Astrocyte of the spinal cord (primary cell): Measurements from ENCODE around the gene RHOB.
"Not testable (repeated sequence)": the region's sequence is repeated elsewhere in the genome, so short reads cannot be mapped to it uniquely, and the experiment has no call there.

Experiments used
- DNase-seq: peaks from one replicate; pipeline ENCODE4 v3.0.0; 2011; ENCODE audit warnings: low read depth, low spot score
- H3K4me3 ChIP-seq: 2 replicates; pipeline ENCODE4 v1.5.1; 2011; ENCODE audit warnings: low read depth, mild to moderate bottlenecking, low read length, moderate library complexity
- in situ Hi-C: cut with HindIII; loops from 2 replicates; pipeline ENCODE4 v1.10.0; 2017; ENCODE audit warnings: low sequenced_read_pairs
- TF ChIP-seq, protein P1 (sequence below): IDR thresholded peaks from 2 replicates; pipeline ENCODE4 v1.5.1; 2012; ENCODE audit warnings: low read depth, mild to moderate bottlenecking, low read length, inconsistent platforms

Gene RHOB

DNA sequence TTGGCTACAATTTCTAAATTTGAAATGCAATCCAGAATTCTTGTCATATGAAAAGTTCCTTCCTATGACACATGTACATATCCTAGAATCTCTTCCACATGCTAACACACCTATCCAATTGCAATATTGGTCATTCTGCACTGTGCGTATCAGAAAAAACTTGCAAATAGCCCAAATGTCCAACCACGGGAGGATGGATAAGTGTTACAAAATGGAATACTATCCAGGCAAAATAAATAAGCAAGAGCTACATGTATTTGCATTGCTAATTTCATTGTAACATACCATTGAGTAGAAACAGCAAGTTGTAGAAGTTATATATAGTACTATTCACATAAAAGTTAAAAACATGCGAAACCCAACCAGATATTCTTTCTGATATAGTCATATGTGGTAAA, 15.6 kb upstream of the RHOB start:
- in situ Hi-C loops: no loop called here
- H3K4me3 ChIP-seq: no peak overlapping the region
- TF ChIP-seq, protein P1, sequence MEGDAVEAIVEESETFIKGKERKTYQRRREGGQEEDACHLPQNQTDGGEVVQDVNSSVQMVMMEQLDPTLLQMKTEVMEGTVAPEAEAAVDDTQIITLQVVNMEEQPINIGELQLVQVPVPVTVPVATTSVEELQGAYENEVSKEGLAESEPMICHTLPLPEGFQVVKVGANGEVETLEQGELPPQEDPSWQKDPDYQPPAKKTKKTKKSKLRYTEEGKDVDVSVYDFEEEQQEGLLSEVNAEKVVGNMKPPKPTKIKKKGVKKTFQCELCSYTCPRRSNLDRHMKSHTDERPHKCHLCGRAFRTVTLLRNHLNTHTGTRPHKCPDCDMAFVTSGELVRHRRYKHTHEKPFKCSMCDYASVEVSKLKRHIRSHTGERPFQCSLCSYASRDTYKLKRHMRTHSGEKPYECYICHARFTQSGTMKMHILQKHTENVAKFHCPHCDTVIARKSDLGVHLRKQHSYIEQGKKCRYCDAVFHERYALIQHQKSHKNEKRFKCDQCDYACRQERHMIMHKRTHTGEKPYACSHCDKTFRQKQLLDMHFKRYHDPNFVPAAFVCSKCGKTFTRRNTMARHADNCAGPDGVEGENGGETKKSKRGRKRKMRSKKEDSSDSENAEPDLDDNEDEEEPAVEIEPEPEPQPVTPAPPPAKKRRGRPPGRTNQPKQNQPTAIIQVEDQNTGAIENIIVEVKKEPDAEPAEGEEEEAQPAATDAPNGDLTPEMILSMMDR: no peak
- no peak for DNase-seq

DNA sequence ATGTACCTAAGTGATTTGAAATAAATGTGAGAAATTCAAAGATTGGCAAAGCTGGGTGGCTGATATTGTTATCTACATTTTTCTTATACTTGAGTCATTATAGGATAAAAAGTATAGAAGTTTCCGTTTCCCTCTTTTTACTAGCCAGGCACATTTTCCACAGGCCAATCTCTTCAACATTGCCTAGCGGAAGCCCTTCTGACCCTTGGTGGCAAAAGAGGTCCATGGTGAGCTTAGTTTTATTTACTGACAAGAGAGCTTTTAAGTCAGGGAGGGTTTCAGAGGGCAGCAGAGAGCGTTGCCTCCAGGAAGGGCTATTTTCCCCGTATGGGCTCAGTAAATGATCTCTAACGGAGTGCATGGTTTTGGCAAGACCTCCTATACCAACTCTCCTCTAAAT, 15.1 kb upstream of the RHOB start:
- no peak for DNase-seq
- in situ Hi-C loops: no loop called here
- no peak overlapping the region for H3K4me3 ChIP-seq
- TF ChIP-seq, protein P1: no peak

DNA sequence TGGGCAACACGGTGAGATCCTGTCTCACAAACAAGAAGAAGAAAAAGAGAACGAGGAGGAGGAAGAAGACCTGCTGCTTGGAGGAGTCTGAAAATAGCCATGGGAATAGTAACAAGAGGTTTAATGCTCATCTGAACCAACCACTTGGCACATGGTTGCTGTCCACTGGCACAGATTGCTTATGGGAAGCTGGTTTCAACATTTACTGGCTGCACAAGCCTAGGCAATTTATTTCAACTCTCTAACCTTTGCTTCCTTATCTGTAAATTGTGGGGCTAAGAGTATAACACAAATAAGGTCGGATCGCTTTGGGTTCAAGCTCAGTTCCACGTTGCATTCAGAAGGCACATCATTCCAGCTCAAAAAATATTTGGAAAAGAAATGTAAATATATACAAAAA, 14.2 kb upstream of the RHOB start:
- no peak for DNase-seq
- TF ChIP-seq, protein P1: no peak
- in situ Hi-C loops: no loop called here
- H3K4me3 ChIP-seq: no peak overlapping the region

DNA sequence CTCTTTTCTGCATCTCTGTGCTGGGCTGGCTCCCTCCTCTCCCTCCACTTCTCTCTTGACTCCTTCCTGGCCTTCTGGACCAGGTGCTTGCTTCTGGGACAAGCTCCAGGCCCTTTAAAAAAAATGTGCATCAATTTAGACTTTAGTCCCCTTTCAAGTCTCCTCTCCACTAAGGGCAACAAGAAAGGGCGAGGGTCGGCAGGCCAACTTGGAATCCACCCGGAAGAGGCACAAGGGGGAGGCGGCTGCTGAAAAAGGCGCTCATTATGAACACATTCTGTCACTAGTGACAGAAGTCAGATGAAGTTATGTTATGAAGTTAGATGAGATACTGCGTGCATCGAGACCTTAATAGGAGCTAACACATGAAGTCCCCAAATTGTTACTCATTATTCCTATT, 13.6 kb upstream of the RHOB start:
- H3K4me3 ChIP-seq: no peak overlapping the region
- in situ Hi-C loops: no loop called here
- TF ChIP-seq, protein P1: no peak
- no peak for DNase-seq

DNA sequence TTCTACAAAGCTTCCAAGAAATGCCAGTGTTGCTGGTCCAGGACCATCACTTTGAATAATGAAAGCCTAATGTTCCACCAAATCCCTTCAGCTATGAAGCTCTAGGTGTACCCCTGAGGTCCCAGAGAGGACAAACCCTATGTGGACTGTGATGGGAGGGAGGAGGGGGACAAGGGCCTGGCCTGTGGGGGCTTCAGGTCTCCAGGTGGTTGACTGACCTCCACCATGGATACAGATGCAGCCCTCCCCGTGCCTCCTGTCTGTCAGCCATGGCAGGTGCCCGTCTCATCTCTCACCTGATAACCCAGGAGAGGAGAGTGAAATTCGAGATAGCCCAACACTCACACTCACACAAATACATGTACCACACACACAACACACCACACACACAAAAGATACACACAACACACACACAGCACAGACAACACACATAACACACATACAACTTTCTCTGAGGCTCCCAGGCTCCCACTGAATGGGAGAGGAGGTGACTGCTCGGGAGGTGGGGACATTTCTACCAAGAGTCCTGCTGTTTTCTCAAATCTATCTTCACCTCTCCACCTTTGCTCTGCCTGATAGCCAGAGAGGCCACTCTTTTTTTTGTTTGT, 12.8 kb upstream of the RHOB start:
- in situ Hi-C loops: no loop called here
- TF ChIP-seq, protein P1: no peak
- no peak for DNase-seq
- H3K4me3 ChIP-seq: no peak overlapping the region

DNA sequence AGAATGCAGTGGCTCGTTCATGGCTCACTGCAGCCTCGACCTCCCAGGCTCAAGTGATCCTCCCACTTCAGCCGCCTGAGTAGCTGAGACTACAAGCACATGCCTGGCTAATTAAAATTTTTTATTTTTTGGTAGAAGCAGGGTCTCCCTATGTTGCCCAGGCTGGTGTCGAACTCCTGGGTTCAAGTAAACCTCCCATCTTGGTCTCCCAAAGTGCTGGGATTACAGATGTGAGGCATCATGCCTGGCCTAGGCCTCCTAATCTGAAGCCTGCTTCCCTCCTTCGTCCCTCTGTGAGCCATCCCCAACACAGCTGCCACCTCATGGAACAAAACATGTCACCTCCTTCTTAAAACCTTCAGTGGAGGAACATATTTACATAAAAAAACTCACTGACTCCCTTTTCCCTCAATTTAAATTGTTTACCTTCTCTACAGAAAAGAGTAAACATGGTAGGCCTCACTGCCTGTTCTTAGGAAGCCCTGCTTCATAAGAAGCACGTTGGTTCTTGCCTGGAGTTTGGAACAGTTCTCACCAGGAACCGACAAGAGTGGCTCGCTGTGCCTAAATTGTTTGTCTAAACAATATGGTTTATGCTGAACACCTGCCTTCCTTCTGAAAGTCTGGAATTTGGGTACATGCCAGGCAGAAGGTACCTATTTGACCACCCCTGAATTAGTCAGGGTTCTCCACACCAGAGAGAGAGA, 12.1 kb upstream of the RHOB start:
- no peak overlapping the region for H3K4me3 ChIP-seq
- in situ Hi-C loops: no loop called here
- TF ChIP-seq, protein P1: no peak
- DNase-seq: no peak

DNA sequence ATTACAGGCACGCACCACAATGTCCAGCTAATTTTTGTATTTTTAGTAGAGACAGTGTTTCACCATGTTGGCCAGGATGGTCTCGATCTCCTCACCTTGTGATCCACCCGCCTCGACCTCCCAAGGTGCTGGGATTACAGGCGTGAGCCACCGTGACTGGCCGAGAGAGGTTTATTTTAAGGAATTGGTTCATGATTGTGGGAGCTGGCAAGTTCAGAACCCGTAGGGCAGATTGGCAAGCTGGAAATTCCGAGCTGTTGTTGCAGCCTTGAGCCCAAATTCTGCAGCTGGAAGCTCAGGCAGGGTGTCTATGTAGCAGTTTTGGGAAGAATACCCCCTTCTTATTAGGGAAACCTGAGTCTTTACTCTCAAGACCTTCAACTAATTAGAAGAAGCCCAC, 11.4 kb upstream of the RHOB start:
- DNase-seq, H3K4me3 ChIP-seq, in situ Hi-C loops: not testable (repeated sequence)
